T47D (cell line): ENCODE measurements around the gene TMPRSS11D.

Experiments
- DNase-seq, 2 experiments: peaks; one replicate each; pipeline versions ENCODE4 v3.0.0 to v3.0.0-alpha.2; 2011 to 2012; ENCODE audit warnings: low read depth in 1 of 2, low spot score in 1 of 2
- JUND ChIP-seq: IDR thresholded peaks from 2 replicates; pipeline ENCODE4 v1.6.1; 2012; ENCODE audit warnings: low read depth
- in situ Hi-C: cut with HindIII; loops from 2 replicates; pipeline ENCODE4 v1.10.0; 2016; ENCODE audit warnings: low sequenced_read_pairs, low pct_unique_long_range_greater_than_20kb

TMPRSS11D gene

DNA sequence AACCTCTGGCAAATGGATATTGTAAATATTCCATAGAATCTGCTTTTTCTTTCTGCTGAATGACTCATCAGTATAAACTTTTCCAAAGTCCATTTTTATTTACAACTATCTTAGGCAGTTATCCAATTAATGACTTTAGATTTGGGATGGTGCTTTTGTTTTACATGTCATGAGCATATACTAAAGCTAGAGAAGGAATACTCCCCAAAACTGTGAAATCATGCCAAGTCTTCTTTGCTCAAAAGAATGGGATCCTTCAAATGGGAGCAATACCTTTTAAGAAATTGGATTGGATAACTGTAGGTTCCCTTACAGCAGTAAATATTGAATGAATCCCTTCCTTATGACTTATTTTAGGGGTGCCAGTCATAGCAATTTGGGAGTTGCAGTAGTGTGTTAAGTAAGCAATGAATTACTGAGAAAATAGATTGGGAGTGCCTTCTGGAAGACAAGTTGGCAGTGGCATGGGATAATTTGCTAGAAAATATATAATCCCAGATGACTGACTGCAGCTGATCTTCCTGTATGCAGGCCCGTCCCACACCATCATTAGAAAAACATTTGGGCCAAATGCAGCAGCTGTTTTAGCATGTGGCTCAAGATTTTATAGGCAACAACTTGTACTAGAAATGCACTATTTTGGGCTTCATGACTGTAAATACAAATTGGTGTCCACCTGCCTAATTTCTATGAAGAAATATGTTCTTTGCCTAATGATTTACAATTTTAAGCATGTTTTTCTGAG, 2.8 kb downstream of the TMPRSS11D start:
- no peak for TF ChIP-seq JUND
- in situ Hi-C loops: no loop called here
- DNase-seq: no peak

DNA sequence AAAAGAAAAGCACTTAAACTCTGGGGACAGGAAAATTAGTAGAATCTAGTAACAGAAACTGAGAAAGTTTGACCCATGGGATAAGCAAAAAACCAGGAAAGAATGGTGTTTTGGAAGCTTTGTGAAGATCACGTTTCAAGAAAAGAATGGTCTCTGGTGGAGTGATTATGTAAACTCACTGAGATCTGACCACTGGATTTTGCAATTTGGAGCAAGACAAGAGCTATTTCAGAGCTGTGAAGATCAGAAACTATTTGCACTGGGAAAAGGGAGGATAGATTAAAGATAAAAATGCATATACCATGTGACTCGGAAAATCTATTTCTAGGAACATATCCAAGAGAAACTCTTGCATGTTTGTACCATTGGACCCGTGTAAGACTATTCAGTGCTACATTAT, 4.3 kb downstream of the TMPRSS11D start:
- in situ Hi-C loops: no loop called here
- DNase-seq: no peak
- TF ChIP-seq JUND: no peak

DNA sequence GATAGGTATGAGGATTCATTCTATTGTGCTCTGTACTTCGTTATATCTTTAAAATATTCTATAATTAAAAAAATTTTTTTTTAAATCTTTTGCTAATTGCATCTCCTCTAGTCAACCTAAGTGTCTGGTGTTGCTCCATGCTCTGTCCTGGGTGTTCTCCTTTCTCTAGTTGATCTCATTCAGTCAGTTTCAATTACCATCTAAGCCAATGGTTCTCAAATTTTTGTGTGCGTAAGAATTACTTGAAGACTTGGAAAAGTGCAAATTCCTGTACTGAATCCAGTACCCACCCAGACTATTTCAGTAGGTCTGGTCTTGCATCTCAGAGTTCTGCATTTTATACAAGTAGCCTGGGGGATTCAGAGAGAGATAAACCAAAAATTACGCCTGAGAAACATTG, 6.7 kb downstream of the TMPRSS11D start:
- TF ChIP-seq JUND: no peak
- no peak for DNase-seq
- in situ Hi-C loops: no loop called here

DNA sequence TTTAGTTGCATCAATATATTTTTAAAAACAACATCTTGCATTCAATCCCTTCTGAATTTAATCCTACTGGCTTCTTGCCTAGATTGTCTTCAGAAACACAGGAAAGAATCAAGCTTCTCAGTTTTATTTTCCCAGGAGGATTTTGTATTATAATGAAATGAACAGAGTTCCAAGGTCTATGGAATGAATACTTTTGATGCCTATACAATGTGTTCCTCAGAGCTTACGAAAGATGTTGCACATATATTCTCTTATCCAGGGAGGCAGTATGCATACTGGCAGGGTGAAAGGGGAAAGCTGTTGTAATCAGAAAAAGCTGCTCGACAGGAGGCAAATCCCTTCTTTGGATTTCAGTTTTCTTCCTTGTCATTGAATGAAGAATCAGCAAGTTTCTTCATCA, 8.8 kb downstream of the TMPRSS11D start:
- no peak for TF ChIP-seq JUND
- in situ Hi-C loops: no loop called here
- DNase-seq: no peak

DNA sequence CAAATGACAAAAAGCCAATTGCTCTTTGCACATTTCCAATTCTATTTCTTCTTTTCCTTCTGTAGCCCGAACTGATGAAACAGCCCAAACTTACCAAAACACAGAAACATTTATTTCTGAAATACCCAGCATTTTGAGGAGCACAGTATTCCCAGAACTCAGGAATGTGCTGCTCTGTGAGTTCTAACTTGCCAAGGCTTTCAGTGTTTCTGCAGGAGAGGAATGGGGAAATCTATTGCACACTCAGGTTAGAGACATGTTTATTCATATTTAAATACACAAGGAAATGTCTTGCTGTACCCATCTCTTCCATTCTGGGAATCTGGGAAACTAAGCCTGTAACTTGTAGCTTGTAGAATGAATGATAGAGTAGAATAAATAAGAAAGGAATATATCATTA, 10.7 kb downstream of the TMPRSS11D start:
- in situ Hi-C loops: no loop called here
- no peak for DNase-seq
- TF ChIP-seq JUND: no peak

DNA sequence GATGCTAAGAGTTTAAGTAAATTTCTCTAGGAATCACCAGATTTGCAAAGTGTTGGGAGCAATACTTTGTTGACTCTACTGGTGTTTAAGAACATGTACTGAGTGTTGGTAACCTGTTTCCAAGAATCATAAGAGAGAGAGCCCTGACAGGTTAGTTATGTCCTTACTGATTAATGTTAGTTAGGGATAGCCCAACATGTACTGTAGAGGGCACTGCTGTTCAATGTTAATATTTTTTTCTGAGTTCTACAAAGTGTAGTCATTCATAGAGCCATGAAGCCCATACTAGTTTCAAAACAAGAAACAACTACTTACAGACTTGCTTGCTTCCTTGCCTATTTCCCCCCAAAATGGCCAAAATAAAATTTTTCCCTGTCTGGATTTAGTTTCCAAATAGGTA, 11.9 kb downstream of the TMPRSS11D start:
- in situ Hi-C loops: no loop called here
- DNase-seq: peak; percentile 22 to 61

DNA sequence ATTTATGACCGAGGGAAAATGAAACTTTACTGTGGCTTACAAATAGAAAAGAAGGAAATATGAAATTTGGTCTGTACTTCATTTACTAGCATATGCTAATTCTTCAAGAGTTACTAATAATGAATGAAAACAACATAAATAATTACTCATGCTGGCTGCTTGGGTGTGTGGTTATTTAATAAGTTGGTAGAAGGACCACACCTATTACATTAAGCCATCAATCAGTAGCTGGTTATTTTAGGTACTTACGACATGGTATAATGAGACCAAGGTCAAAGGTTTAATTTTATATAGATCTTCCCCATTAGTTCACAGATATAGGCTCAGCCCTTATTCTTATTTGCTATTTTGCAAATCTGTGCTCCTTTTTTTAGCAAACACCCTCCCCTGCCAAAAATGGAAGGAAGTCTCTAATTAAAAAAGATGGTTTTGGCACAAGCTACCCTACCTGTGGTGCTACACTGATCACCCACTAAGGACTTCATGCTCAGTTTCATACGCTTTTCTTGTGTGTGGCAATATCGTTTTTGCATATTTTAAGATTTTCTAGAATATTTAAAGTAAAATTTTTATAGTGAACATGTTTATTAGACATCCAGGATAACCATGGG, 14.1 kb downstream of the TMPRSS11D start:
- in situ Hi-C loops: no loop called here
- no peak for TF ChIP-seq JUND
- DNase-seq: no peak

More for the DNA sequence above, 11.9 kb downstream of the TMPRSS11D start:
- TF ChIP-seq JUND: no peak

DNA sequence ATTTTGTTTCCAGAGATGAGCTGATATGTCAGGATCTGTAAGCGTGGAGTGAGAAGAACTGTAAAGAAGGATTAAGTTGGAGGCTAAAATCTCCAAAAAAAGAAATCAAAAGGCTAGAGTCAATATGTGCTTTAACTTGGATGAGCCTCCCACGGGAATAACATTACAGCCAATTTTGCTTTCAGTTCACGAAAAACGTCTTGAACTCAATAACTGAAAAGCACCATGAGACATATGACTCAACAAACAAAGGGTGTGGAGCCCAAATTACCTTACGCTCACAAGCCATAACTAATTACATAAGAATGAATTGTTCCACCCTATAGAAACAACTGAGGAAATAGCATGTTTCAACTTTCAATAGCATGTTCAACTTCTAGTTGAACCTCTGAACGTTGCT, 22.3 kb downstream of the TMPRSS11D start:
- no peak for TF ChIP-seq JUND

DNA sequence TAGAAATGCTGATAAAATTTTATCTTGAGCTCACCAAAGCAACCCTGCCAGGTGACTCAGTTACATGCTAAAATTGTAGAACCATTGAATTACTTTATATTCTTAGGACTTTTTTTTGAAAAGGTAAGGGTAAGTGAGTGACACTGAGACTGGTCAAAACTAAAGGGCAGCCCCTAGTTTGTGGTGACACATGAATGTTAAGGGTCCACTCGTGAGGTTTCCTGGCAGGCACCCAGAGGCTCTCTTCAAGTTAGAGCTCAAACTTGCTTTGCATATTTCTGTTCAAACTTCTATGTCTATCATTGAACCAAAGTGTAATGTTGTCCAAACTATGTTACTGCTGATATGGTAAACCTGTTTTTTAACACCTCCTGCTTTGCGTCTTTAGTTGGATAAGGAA, 30.5 kb downstream of the TMPRSS11D start:
- TF ChIP-seq JUND: no peak
- in situ Hi-C loops: no loop called here
- no peak for DNase-seq

More for the DNA sequence above, 22.3 kb downstream of the TMPRSS11D start:
- in situ Hi-C loops: no loop called here
- DNase-seq: no peak

DNA sequence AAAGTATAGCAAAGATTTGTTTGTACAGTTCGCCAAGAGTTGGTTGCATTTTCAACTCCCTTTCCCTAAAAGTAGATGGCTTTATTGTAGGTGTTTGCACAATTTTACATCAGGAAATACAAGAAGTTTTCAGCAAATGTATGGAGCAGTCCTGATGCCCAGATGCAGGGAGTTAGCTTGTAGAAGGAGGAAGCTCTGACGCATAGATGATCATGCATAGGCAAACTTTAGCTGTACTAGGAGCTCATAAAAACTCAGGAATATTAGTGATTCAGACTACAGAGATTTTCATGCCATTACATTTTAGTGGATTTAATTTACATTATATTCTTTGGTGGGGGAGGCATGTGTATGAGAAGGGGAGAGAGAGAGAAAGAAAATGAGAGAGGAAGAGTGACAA, 62.9 kb downstream of the TMPRSS11D start:
- TF ChIP-seq JUND: no peak
- DNase-seq: no peak
- in situ Hi-C loops: no loop called here

DNA sequence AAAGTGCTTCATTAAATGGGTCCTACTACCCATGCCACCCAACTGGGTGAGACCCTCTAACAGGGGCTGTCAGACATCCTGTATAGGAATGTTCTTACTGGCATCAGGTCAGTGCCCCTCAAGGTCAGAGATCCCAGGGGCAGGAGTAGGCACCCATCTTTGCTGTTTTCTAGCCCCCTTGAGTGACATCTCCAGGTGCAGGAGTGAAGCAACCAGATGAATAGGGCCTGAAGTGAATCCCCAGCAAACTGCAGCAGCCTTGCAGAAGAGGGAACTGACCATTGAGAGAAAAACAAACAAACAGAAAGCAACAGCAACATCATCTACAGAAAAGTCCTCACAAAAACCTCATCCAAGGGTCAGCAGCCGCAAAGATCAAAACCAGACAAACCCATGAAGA, 73.8 kb downstream of the TMPRSS11D start:
- DNase-seq: no peak
- TF ChIP-seq JUND: no peak
- in situ Hi-C loops: no loop called here

DNA sequence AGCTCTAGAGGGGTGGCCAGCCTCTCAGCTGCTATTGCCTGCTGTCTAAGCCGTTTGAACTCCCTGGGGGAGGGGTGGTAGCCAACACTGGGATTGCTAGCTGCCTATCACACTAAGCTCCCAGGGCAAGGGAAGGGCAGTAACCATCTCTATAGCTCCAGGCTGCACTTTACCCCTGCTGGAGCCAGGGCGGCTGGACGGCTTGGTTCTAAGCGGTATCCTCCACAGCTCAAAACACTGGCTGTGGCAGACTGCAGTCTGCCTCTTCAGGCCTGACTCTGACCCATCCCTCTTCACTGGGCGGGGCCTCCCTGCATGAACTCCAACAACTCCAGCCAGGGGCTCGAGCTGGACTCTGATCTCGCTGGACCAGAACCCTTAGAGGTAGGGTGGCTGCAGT, 74.3 kb downstream of the TMPRSS11D start:
- TF ChIP-seq JUND: no peak
- DNase-seq: no peak
- in situ Hi-C loops: no loop called here

DNA sequence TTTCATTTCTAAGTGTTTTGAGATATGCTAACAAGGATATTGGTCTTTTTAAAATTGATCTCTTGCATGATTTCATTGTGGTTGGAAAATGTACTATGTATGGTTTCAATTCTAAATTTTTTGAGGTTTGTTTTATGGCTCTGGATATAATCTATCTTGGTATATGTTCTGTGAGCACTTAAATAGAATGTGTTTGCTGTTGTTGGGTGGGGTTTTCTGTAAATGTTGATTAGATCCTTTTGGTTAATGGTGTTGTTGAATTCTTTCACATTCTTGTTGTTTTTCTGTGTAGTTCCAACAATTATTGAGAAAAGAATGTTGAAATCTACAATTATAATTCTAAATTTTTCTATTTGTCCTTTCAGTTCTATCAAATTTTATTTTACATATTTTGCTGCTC, 87.0 kb downstream of the TMPRSS11D start:
- TF ChIP-seq JUND: no peak
- in situ Hi-C loops: no loop called here
- no peak for DNase-seq

DNA sequence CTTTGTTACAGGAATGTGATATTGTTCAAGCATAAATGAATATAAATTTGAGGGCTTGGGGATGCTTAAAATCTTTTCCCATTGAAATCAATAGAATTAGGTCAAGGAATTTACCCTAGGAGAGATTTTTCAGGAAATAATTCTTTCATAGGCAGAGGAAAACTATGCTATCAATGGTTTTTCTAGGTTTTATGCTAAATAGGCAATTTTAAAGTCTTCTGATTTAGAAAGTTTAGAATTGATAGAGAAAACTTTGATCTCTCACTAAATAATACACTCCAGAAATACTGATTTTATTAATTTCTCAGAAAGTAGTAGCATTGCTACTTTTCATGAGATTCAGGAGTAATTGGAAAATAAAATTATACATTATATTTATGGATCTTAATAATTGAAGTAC, 93.1 kb downstream of the TMPRSS11D start:
- no peak for TF ChIP-seq JUND
- in situ Hi-C loops: no loop called here
- DNase-seq: no peak
